Naive thymus-derived CD8-positive, alpha-beta T cell (primary cell): ENCODE measurements around the gene TPSAB1. TPM values are rescaled to one million over a fixed set of nuclear protein-coding genes. Genes with fewer than 3 reads are reported as not detected.

Experiments
- ATAC-seq, 2 donors: fragments of 150-1000 bp; cut with Tn5 transposase in 1 of 2; sonication (Bioruptor Pico), chemical (Tn5 transposase) in 1 of 2; 1 replicate in 1 of 2; 2 replicates in 1 of 2; pipeline ENCODE4 v1.10.0; 2021; ENCODE audit warnings: mild to moderate bottlenecking in 2 of 2, moderate library complexity in 2 of 2
- POLR2A ChIA-PET: fragments of 350-600 bp; sonication (Branson Sonifier 250); formaldehyde crosslinking; loops from one replicate; lab custom pipeline; 2021; ENCODE audit warnings: antibody characterized with exemption; lab: Charles Lee
- DNase-seq, 10 donors: peaks; one replicate each; pipeline versions ENCODE4 v3.0.0 to v3.0.0-alpha.2; 2020 to 2022
- H3K27ac Mint-ChIP-seq, 10 donors: one replicate each; pipeline ENCODE4 v1.8.0; 2020 to 2022; ENCODE audit warnings: mild to moderate bottlenecking in 10 of 10, mixed read lengths in 10 of 10, moderate library complexity in 4 of 10, inconsistent platforms in 1 of 10
- H3K27me3 Mint-ChIP-seq, 5 donors: one replicate each; pipeline ENCODE4 v1.8.0; 2021 to 2022; ENCODE audit warnings: mixed read lengths in 5 of 5
- H3K36me3 Mint-ChIP-seq, 3 donors: one replicate each; pipeline ENCODE4 v1.8.0; 2020 to 2022; ENCODE audit warnings: mixed read lengths in 3 of 3, mild to moderate bottlenecking in 2 of 3, inconsistent platforms in 1 of 3
- H3K4me1 Mint-ChIP-seq, 4 donors: one replicate each; pipeline ENCODE4 v1.8.0; 2021 to 2022; ENCODE audit warnings: mixed read lengths in 4 of 4
- H3K4me3 Mint-ChIP-seq, 10 donors: one replicate each; pipeline ENCODE4 v1.8.0; 2020 to 2022; ENCODE audit warnings: mild to moderate bottlenecking in 10 of 10, mixed read lengths in 10 of 10, moderate library complexity in 6 of 10, inconsistent platforms in 1 of 10
- H3K9me3 Mint-ChIP-seq, 9 donors: one replicate each; pipeline ENCODE4 v1.8.0; 2020 to 2022; ENCODE audit warnings: mixed read lengths in 9 of 9, mild to moderate bottlenecking in 3 of 9, inconsistent platforms in 1 of 9, moderate library complexity in 1 of 9
- polyA plus RNA-seq, 3 donors: library from polyadenylated mRNA; unstranded; fragments of 300-500 nt; fragmentation: Illumina TruSeq; gene quantifications; one replicate each; pipeline ENCODE4 v1.2.3, GENCODE V29; 2021
- total RNA-seq, 8 experiments: library from RNA in 2 of 8; stranded (reverse) in 2 of 8; gene quantifications; one replicate each; pipeline ENCODE4 v1.2.3 and lab custom pipeline; 2021 to 2026

The TPSAB1 gene
- total and polyA plus RNA-seq, 5 experiments from 2014 or later = not detected

- peaks cover 0 to 16% (median 2%) of the 10 kb centered on the region in 4 donors for H3K4me1 Mint-ChIP-seq
- peak overlapping the region in 1 of 10 donors; percentile 51 for H3K27ac Mint-ChIP-seq
- ATAC-seq (no peak), DNase-seq (no peak)
- H3K27me3 Mint-ChIP-seq = no peaks in the 10 kb centered on the region
- H3K36me3 Mint-ChIP-seq = no peaks in the 10 kb centered on the region
- H3K9me3 Mint-ChIP-seq = no peaks in the 10 kb centered on the region
- POLR2A ChIA-PET = interaction anchor here (0.6 kb wide), 1 partner anchor 191 kb away, joined by 4 read pairs; no protein-coding TSS in a partner anchor
- H3K4me3 Mint-ChIP-seq = peak overlapping the region in 1 of 10 donors; percentile 56
Measured at GRCh38 chr16:1199347-1200013, 41.0 kb upstream of the TPSAB1 start.

DNA sequence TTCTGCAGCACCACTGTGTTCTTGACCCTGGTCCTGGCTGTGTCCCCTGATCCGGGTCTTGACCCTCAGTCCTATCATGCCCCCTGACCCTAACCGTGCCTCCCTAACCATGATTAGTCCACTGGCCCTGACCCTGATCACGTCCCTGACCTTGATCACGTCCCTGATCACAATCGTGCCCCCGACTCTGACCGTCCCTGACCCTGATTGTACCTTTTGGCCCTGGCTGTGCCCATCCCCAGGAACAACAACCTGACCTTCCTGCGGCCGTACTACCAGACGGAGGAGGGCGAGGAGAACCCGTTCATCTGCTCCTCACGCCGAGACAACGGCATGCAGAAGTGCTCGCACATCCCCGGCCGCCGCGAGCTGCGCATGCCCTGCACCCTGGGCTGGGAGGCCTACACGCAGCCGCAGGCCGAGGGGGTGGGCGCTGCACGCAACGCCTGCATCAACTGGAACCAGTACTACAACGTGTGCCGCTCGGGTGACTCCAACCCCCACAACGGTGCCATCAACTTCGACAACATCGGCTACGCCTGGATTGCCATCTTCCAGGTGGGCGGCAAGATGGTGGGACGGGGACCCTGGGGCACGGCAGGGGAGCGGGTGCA is 40.4 kb upstream of the TPSAB1 start:
- Mint-ChIP-seq H3K9me3 (no peaks in the 10 kb centered on the region), H3K36me3 (no peaks in the 10 kb centered on the region), H3K4me1 (peaks cover 0 to 16% (median 2%) of the 10 kb centered on the region in 4 donors), H3K27me3 (no peaks in the 10 kb centered on the region), H3K27ac (peak overlapping the region in 1 of 10 donors; percentile 51), H3K4me3 (no peak overlapping the region)
- ATAC-seq (no peak), DNase-seq (no peak)
- POLR2A ChIA-PET = no interaction called here

- Mint-ChIP-seq H3K27ac (no peak overlapping the region), H3K36me3 (no peaks in the 10 kb centered on the region), H3K9me3 (no peaks in the 10 kb centered on the region), H3K27me3 (no peaks in the 10 kb centered on the region), H3K4me3 (no peak overlapping the region), H3K4me1 (peaks cover 0 to 12% (median 2%) of the 10 kb centered on the region in 4 donors)
- ATAC-seq (no peak), DNase-seq (no peak)
- POLR2A ChIA-PET = no interaction called here
Measured at GRCh38 chr16:1201444-1201843, 39.1 kb upstream of the TPSAB1 start.

DNA sequence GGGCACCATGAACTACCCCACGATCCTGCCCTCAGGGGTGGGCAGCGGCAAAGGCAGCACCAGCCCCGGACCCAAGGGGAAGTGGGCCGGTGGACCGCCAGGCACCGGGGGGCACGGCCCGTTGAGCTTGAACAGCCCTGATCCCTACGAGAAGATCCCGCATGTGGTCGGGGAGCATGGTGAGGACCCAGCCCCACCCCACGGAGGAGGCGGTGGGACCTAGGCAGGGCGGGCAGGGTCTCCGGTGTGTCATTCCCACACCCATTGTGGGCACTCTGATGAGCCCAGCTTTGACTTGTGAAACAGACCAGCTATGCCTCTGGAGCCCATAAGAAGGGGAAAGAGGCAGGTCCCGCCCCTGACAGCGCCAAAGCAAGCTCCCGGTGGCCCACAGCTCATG is 38.2 kb upstream of the TPSAB1 start:
- POLR2A ChIA-PET = no interaction called here
- Mint-ChIP-seq H3K9me3 (no peaks in the 10 kb centered on the region), H3K27me3 (no peaks in the 10 kb centered on the region), H3K4me3 (no peak overlapping the region), H3K36me3 (no peaks in the 10 kb centered on the region), H3K4me1 (peaks cover 0 to 5% (median 2%) of the 10 kb centered on the region in 4 donors), H3K27ac (no peak overlapping the region)
- DNase-seq = no peak
- no peak for ATAC-seq

DNA sequence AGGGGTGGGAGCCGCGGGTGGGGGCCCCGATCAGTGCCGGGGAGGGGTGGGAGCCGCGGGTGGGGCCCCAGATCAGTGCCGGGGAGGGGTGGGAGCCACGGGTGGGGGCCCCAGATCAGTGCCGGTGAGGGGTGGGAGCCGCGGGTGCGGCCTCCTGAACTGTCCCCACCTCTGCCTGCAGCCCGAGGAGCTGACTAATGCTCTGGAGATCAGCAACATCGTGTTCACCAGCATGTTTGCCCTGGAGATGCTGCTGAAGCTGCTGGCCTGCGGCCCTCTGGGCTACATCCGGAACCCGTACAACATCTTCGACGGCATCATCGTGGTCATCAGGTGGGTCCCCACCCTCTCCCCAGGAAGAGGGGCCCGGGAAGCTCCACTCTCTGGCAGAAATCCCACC is 35.6 kb upstream of the TPSAB1 start:
- H3K27me3 Mint-ChIP-seq = no peaks in the 10 kb centered on the region

DNA sequence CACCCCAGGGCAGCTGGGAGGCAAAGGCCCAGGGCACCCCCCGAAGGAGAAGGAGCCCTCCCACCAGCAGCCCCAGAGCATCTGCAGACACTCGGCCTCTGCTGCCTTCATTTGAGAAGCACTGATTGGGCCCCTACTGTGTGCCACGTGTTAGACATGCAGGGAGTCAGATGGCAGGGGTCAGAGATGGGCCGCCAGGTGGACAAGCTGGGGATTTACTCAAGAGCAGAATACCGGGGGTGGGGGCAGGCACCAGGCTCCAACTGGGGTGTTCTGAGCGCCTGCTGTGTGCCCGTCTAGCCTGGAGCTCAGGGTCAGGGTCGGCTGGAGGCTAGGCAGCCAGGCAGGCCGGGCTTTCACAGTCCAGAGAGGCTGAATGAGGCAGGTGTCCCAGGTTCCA is 34.2 kb upstream of the TPSAB1 start:
- POLR2A ChIA-PET = no interaction called here
- H3K9me3 Mint-ChIP-seq = no peaks in the 10 kb centered on the region
- no peaks in the 10 kb centered on the region for H3K36me3 Mint-ChIP-seq
- no peak overlapping the region for H3K27ac Mint-ChIP-seq
- H3K27me3 Mint-ChIP-seq = no peaks in the 10 kb centered on the region
- DNase-seq (no peak), ATAC-seq (no peak)
- H3K4me3 Mint-ChIP-seq = no peak overlapping the region
- H3K4me1 Mint-ChIP-seq = peaks cover 0 to 4% (median 2%) of the 10 kb centered on the region in 4 donors

More for the DNA sequence above, 35.6 kb upstream of the TPSAB1 start:
- Mint-ChIP-seq H3K4me3 (no peak overlapping the region), H3K9me3 (no peaks in the 10 kb centered on the region), H3K36me3 (no peaks in the 10 kb centered on the region), H3K27ac (no peak overlapping the region), H3K4me1 (peaks cover 0 to 5% (median 2%) of the 10 kb centered on the region in 4 donors)
- DNase-seq (no peak), ATAC-seq (no peak)
- POLR2A ChIA-PET = no interaction called here

DNA sequence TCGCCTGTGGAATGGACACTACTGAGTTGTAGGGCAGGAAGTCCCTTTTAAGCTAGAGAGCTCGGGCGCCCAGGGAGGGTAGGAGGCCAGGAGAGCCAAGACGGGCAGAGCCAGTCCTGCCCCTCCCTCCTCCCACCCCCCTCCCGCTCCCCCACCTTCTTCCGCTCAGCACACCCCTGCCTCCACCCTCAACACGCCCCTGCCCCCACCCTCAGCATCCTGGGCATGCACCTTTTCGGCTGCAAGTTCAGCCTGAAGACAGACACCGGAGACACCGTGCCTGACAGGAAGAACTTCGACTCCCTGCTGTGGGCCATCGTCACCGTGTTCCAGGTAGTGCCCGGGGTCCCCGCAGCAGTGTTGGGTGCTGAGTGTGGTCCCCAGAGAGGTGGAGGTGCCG is 33.7 kb upstream of the TPSAB1 start:
- H3K4me3 Mint-ChIP-seq = peak overlapping the region in 8 of 10 donors; percentile 14 to 74 (median 48)
- no peaks in the 10 kb centered on the region for H3K9me3 Mint-ChIP-seq
- H3K4me1 Mint-ChIP-seq = peaks cover 0 to 4% (median 2%) of the 10 kb centered on the region in 4 donors
- peak overlapping the region in 2 of 10 donors; percentile 10 to 44 for H3K27ac Mint-ChIP-seq
- DNase-seq (peak in 3 of 10 donors; percentile 18 to 29 (median 21)), ATAC-seq (peak; percentile 46 to 49)
- POLR2A ChIA-PET = no interaction called here
- H3K27me3 Mint-ChIP-seq = no peaks in the 10 kb centered on the region
- H3K36me3 Mint-ChIP-seq = no peaks in the 10 kb centered on the region

GRCh38 chr16:1208239-1208830 is 32.2 kb upstream of the TPSAB1 start:
- POLR2A ChIA-PET = interaction anchor here (0.6 kb wide), 1 partner anchor 486 kb away, joined by 3 read pairs; no protein-coding TSS in a partner anchor
- peak overlapping the region in 7 of 10 donors; percentile 66 to 89 (median 85) for H3K27ac Mint-ChIP-seq
- H3K27me3 Mint-ChIP-seq = no peaks in the 10 kb centered on the region
- ATAC-seq = peak; percentile 79 to 90
- peak in 3 of 10 donors; percentile 19 to 32 (median 25) for DNase-seq
- no peaks in the 10 kb centered on the region for H3K36me3 Mint-ChIP-seq
- H3K4me1 Mint-ChIP-seq = peaks cover 0 to 4% (median 2%) of the 10 kb centered on the region in 4 donors
- no peaks in the 10 kb centered on the region for H3K9me3 Mint-ChIP-seq
- H3K4me3 Mint-ChIP-seq = peak overlapping the region; percentile 47 to 80 (median 70)

GRCh38 chr16:1209081-1209480 is 31.4 kb upstream of the TPSAB1 start:
- POLR2A ChIA-PET = no interaction called here
- H3K9me3 Mint-ChIP-seq = no peaks in the 10 kb centered on the region
- ATAC-seq = no peak
- H3K4me3 Mint-ChIP-seq = no peak overlapping the region
- DNase-seq = no peak
- H3K27me3 Mint-ChIP-seq = no peaks in the 10 kb centered on the region
- H3K27ac Mint-ChIP-seq = peak overlapping the region in 1 of 10 donors; percentile 25
- H3K36me3 Mint-ChIP-seq = no peaks in the 10 kb centered on the region
- H3K4me1 Mint-ChIP-seq = peaks cover 0 to 4% (median 2%) of the 10 kb centered on the region in 4 donors

GRCh38 chr16:1210461-1210860 is 30.0 kb upstream of the TPSAB1 start:
- peaks cover 0 to 1% (median 0%) of the 10 kb centered on the region in 5 donors for H3K27me3 Mint-ChIP-seq
- peaks cover 0 to 4% (median 2%) of the 10 kb centered on the region in 4 donors for H3K4me1 Mint-ChIP-seq
- DNase-seq (no peak), ATAC-seq (no peak)
- H3K4me3 Mint-ChIP-seq = no peak overlapping the region
- H3K9me3 Mint-ChIP-seq = no peaks in the 10 kb centered on the region
- POLR2A ChIA-PET = no interaction called here
- peaks cover 0 to 2% (median 0%) of the 10 kb centered on the region in 3 donors for H3K36me3 Mint-ChIP-seq
- H3K27ac Mint-ChIP-seq = no peak overlapping the region

- peaks cover 0 to 2% (median 0%) of the 10 kb centered on the region in 3 donors for H3K36me3 Mint-ChIP-seq
- DNase-seq (no peak), ATAC-seq (no peak)
- no peaks in the 10 kb centered on the region for H3K9me3 Mint-ChIP-seq
- H3K4me3 Mint-ChIP-seq = no peak overlapping the region
- H3K4me1 Mint-ChIP-seq = peaks cover 0 to 4% (median 3%) of the 10 kb centered on the region in 4 donors
- H3K27me3 Mint-ChIP-seq = peaks cover 0 to 3% (median 0%) of the 10 kb centered on the region in 5 donors
- POLR2A ChIA-PET = no interaction called here
- no peak overlapping the region for H3K27ac Mint-ChIP-seq
Measured at GRCh38 chr16:1211451-1212268, 28.8 kb upstream of the TPSAB1 start.

- no peak overlapping the region for H3K27ac Mint-ChIP-seq
- no peaks in the 10 kb centered on the region for H3K9me3 Mint-ChIP-seq
- H3K36me3 Mint-ChIP-seq = peaks cover 0 to 2% (median 0%) of the 10 kb centered on the region in 3 donors
- no peak for DNase-seq
- POLR2A ChIA-PET = no interaction called here
- H3K4me1 Mint-ChIP-seq = peaks cover 0 to 4% (median 3%) of the 10 kb centered on the region in 4 donors
- no peak overlapping the region for H3K4me3 Mint-ChIP-seq
- peaks cover 0 to 3% (median 0%) of the 10 kb centered on the region in 5 donors for H3K27me3 Mint-ChIP-seq
- ATAC-seq = no peak
Measured at GRCh38 chr16:1212616-1213194, 27.8 kb upstream of the TPSAB1 start.
